Neural cell (in vitro differentiated cells): Measurements from ENCODE around the gene TLCD3A. TPM values are rescaled to one million over a fixed set of nuclear protein-coding genes. Genes with fewer than 3 reads are reported as not detected.
A peak's percentile ranks its signal among the peaks of the same experiment; 100 is the strongest.

ENCODE experiments used
- H2AFZ ChIP-seq: fragments of 200-600, 300-800 bp; sonication (generic), shearing (Covaris generic); 2 replicates; pipeline ENCODE4 v1.6.0; 2014; ENCODE audit warnings: low read depth, mild to moderate bottlenecking, antibody characterized with exemption, low read length, moderate library complexity
- H3F3A ChIP-seq: fragments of 200-600 bp; shearing (Covaris generic); 2 replicates; pipeline ENCODE4 v1.6.1; 2016; ENCODE audit warnings: mild to moderate bottlenecking, moderate library complexity, mixed read lengths, antibody characterized with exemption, low read length; ENCODE audit not compliant: insufficient read depth, poor library complexity, severe bottlenecking
- H3K27ac ChIP-seq: fragments of 200-600, 300-800 bp; sonication (generic), shearing (Covaris generic); 2 replicates; pipeline ENCODE4 v1.5.1; 2014; ENCODE audit warnings: mild to moderate bottlenecking, low read length, moderate library complexity
- H3K27me3 ChIP-seq: fragments of 300-800, 200-600 bp; sonication (generic), shearing (Covaris generic); 2 replicates; pipeline ENCODE4 v1.6.0; 2014; ENCODE audit warnings: mild to moderate bottlenecking, low read depth, low read length, moderate library complexity; ENCODE audit not compliant: insufficient read depth
- H3K36me3 ChIP-seq: fragments of 300-800, 200-600 bp; sonication (generic), shearing (Covaris generic); 2 replicates; pipeline ENCODE4 v1.5.1; 2014; ENCODE audit warnings: mild to moderate bottlenecking, antibody characterized with exemption, low read length, moderate library complexity; ENCODE audit not compliant: insufficient read depth
- H3K4me2 ChIP-seq: fragments of 300-800, 200-600 bp; sonication (generic), shearing (Covaris generic); 2 replicates; pipeline ENCODE4 v1.6.0; 2014; ENCODE audit warnings: mild to moderate bottlenecking, low read length
- H3K4me3 ChIP-seq: fragments of 300-800, 200-600 bp; sonication (generic), shearing (Covaris generic); 2 replicates; pipeline ENCODE4 v1.5.1; 2014; ENCODE audit warnings: mild to moderate bottlenecking, low read length, moderate library complexity
- H3K79me2 ChIP-seq: fragments of 200-600 bp; shearing (Covaris generic); replicated peaks from 2 replicates; pipeline ENCODE4 v1.6.0; 2014; ENCODE audit warnings: mild to moderate bottlenecking, low read length, moderate library complexity; ENCODE audit not compliant: insufficient read depth
- H3K9ac ChIP-seq: fragments of 300-800, 200-600 bp; sonication (generic), shearing (Covaris generic); 2 replicates; pipeline ENCODE4 v1.6.1; 2016; ENCODE audit warnings: mild to moderate bottlenecking, low read length, mixed read lengths
- H3K9me2 ChIP-seq: fragments of 200-600 bp; shearing (Covaris generic); 2 replicates; pipeline ENCODE4 v1.6.1; 2016; ENCODE audit warnings: mild to moderate bottlenecking, low read length, mixed read lengths; ENCODE audit not compliant: insufficient read depth
- H3K9me3 ChIP-seq: fragments of 200-600, 300-800 bp; sonication (generic), shearing (Covaris generic); 2 replicates; pipeline ENCODE4 v1.6.1; 2016; ENCODE audit warnings: mild to moderate bottlenecking, mixed run types, low read length, moderate library complexity, mixed read lengths
- H4K20me1 ChIP-seq: fragments of 200-600 bp; shearing (Covaris generic); 2 replicates; pipeline ENCODE4 v1.6.1; 2016; ENCODE audit warnings: mild to moderate bottlenecking, mixed run types; ENCODE audit not compliant: insufficient read depth
- CTCF ChIP-seq: fragments of 450-650 bp; IDR thresholded peaks from 2 replicates; pipeline ENCODE4 v1.5.1; 2014; ENCODE audit warnings: antibody characterized with exemption, mild to moderate bottlenecking, moderate library complexity; ENCODE audit not compliant: poor library complexity, severe bottlenecking
- EP300 ChIP-seq: fragments of 450-650 bp; conservative IDR thresholded peaks from 2 replicates; pipeline ENCODE4 v1.6.1; 2014; ENCODE audit warnings: antibody characterized with exemption, mild to moderate bottlenecking, moderate library complexity; ENCODE audit not compliant: poor library complexity, severe bottlenecking
- EZH2 ChIP-seq: fragments of 200-600, 300-800 bp; shearing (Covaris generic), sonication (generic); IDR thresholded peaks from 2 replicates; pipeline ENCODE4 v1.6.1; 2014; ENCODE audit warnings: antibody characterized with exemption, low read length, borderline replicate concordance, mild to moderate bottlenecking; ENCODE audit not compliant: insufficient read depth, poor library complexity, severe bottlenecking
- MXI1 ChIP-seq: fragments of 450-650 bp; conservative IDR thresholded peaks from 2 replicates; pipeline ENCODE4 v1.6.1; 2014; ENCODE audit warnings: antibody characterized with exemption, mild to moderate bottlenecking; ENCODE audit not compliant: poor library complexity, severe bottlenecking
- POLR2AphosphoS5 ChIP-seq: IDR thresholded peaks from 2 replicates; pipeline ENCODE4 v1.6.1; 2012
- RAD21 ChIP-seq: fragments of 450-650 bp; conservative IDR thresholded peaks from 2 replicates; pipeline ENCODE4 v1.6.1; 2014; ENCODE audit warnings: antibody characterized with exemption, mild to moderate bottlenecking, moderate library complexity
- REST ChIP-seq: IDR thresholded peaks from 2 replicates; pipeline ENCODE4 v1.6.1; 2012; ENCODE audit warnings: borderline replicate concordance
- SMC3 ChIP-seq: fragments of 450-650 bp; conservative IDR thresholded peaks from 2 replicates; pipeline ENCODE4 v1.6.1; 2014; ENCODE audit warnings: antibody characterized with exemption, mild to moderate bottlenecking, moderate library complexity; ENCODE audit not compliant: poor library complexity
- TAF1 ChIP-seq: IDR thresholded peaks from 2 replicates; pipeline ENCODE4 v1.6.1; 2012; ENCODE audit warnings: low read depth
- polyA minus RNA-seq: library from RNA; depleted of rRNA, polyadenylated mRNA; stranded (reverse); fragments of >200 nt; gene quantifications from 2 replicates; pipeline ENCODE4 v1.2.3, GENCODE V29; 2014
- polyA plus RNA-seq: library from polyadenylated mRNA; depleted of rRNA; stranded (reverse); fragments of >200 nt; gene quantifications from 2 replicates; pipeline ENCODE4 v1.2.3, GENCODE V29; 2014

Gene TLCD3A
- polyA plus RNA-seq = 17.0 and 24.1 TPM in 2 replicates
- polyA minus RNA-seq = 21.5 and 33.8 TPM in 2 replicates

GRCh38 chr17:732067-732901, at the start of gene TLCD3A:
TLCD3A (plus strand) TSS chr17:732596; CDS start chr17:732648, 52 bp downstream.
- Histone ChIP-seq H3K27me3 (no peaks in the 10 kb centered on the region), H3K4me3 (peak within 1 kb of the TSS; percentile 92), H3F3A (peaks cover 3% of the 10 kb centered on the region), H3K9ac (peak within 1 kb of the TSS; percentile 79), H3K9me2 (no peaks in the 10 kb centered on the region), H3K79me2 (peaks cover 19% of the 10 kb centered on the region), H2AFZ (peak within 1 kb of the TSS; percentile 12), H3K4me2 (peak within 1 kb of the TSS; percentile 78), H3K36me3 (peaks cover 3% of the 10 kb centered on the region), H3K9me3 (no peaks in the 10 kb centered on the region), H3K27ac (peak within 1 kb of the TSS; percentile 60), H4K20me1 (no peaks in the 10 kb centered on the region)
- TF ChIP-seq RAD21 (no peak), SMC3 (no peak), REST (no peak), POLR2AphosphoS5 (no peak), EP300 (no peak), CTCF (no peak), TAF1 (no peak), MXI1 (no peak), EZH2 (no peak)

GRCh38 chr17:683040-683439, 49.4 kb upstream of the TLCD3A start:
- Histone ChIP-seq H3K4me2 (no peak overlapping the region), H2AFZ (no peak overlapping the region), H3K4me3 (no peak overlapping the region), H3K36me3 (no peaks in the 10 kb centered on the region), H3K9ac (no peak overlapping the region), H3K9me3 (no peaks in the 10 kb centered on the region), H3K79me2 (no peaks in the 10 kb centered on the region), H3K9me2 (no peaks in the 10 kb centered on the region), H3K27ac (no peak overlapping the region), H3F3A (no peaks in the 10 kb centered on the region), H4K20me1 (no peaks in the 10 kb centered on the region), H3K27me3 (no peaks in the 10 kb centered on the region)
- TF ChIP-seq SMC3 (no peak), MXI1 (no peak), RAD21 (no peak), REST (no peak), CTCF (no peak), EZH2 (no peak)
